HepG2 (cell line): ENCODE measurements around the gene LRRC45. TPM values are rescaled to one million over a fixed set of nuclear protein-coding genes. Genes with fewer than 3 reads are reported as not detected.

ENCODE experiments used
- ATAC-seq: fragments of 200-7000 bp; cut with Tn5 transposase; 3 replicates; pipeline ENCODE4 v1.9.1; 2020; ENCODE audit warnings: mild to moderate bottlenecking, moderate library complexity
- BruUV-seq: library from RNA; stranded (reverse); fragments of 400-500 nt; replicated peaks from 2 replicates; lab custom pipeline; 2021; lab: Mats Ljungman, UMichigan
- CTCF ChIA-PET: fragments of 300-600 bp; formaldehyde crosslinking; extraction: SDS; loops from one replicate; lab custom pipeline; 2021; ENCODE audit warnings: low total read pairs, inconsistent platforms, low intra/inter-chr PET ratio; lab: Yijun Ruan, JAX
- POLR2A ChIA-PET: fragments of 350-600 bp; sonication (Branson Sonifier 250); formaldehyde crosslinking; loops from one replicate; lab custom pipeline; 2020; ENCODE audit warnings: antibody characterized with exemption, inconsistent platforms; lab: Yijun Ruan, JAX
- DNase-seq: peaks from one replicate; pipeline ENCODE4 v3.0.0-alpha.2; 2015; ENCODE audit warnings: low spot score
- FAIRE-seq: peaks from 3 replicates; lab custom pipeline; 2011; peaks lifted over from hg19 to GRCh38; lab: Jason Lieb, UNC
- H2AFZ ChIP-seq: one replicate; pipeline ENCODE4 v1.6.1; 2011; ENCODE audit warnings: low read length, inconsistent platforms
- H3K27ac ChIP-seq: fragments of 300-600 bp; 3 replicates; pipeline ENCODE4 v1.8.0; 2011; ENCODE audit warnings: mixed run types, mild to moderate bottlenecking, mixed read lengths, low read length, inconsistent platforms; ENCODE audit not compliant: insufficient read depth; ENCODE audit errors: extremely low read length
- H3K27me3 ChIP-seq, 2 experiments: fragments of 200-600 bp in 1 of 2; 2 replicates in 1 of 2; 3 replicates in 1 of 2; pipeline versions ENCODE4 v1.6.0 to v1.8.0; 2011; ENCODE audit warnings: low read length in 2 of 2, mild to moderate bottlenecking in 2 of 2, moderate library complexity in 2 of 2, inconsistent platforms in 1 of 2; ENCODE audit not compliant: insufficient read depth in 2 of 2, control insufficient read depth in 1 of 2
- H3K36me3 ChIP-seq, 2 experiments: fragments of 200-600 bp in 1 of 2; replicated peaks in 1 of 2; 2 replicates in 1 of 2; 3 replicates in 1 of 2; pipeline versions ENCODE4 v1.5.1 to v1.8.0; 2011; ENCODE audit warnings: low read length in 2 of 2, inconsistent platforms in 1 of 2; ENCODE audit not compliant: insufficient read depth in 2 of 2, control insufficient read depth in 1 of 2
- H3K4me1 ChIP-seq: 2 replicates; pipeline ENCODE4 v1.5.1; 2012; ENCODE audit warnings: low read length, inconsistent platforms; ENCODE audit not compliant: insufficient read depth
- H3K4me2 ChIP-seq: 2 replicates; pipeline ENCODE4 v1.6.0; 2011; ENCODE audit warnings: low read depth, low read length, inconsistent platforms
- H3K4me3 ChIP-seq, 3 experiments: fragments of 200-600 bp in 1 of 3; sonication (generic), shearing (Covaris generic) in 1 of 3; replicated peaks in 1 of 3; 2 replicates each; pipeline ENCODE4 v1.5.1; 2011 to 2016; ENCODE audit warnings: low read length in 3 of 3, inconsistent platforms in 2 of 3, low read depth in 2 of 3, mild to moderate bottlenecking in 2 of 3, control low read depth in 1 of 3, mixed read lengths in 1 of 3; ENCODE audit not compliant: insufficient read depth in 1 of 3
- H3K79me2 ChIP-seq: one replicate; pipeline ENCODE4 v1.6.1; 2011; ENCODE audit warnings: low read length, inconsistent platforms; ENCODE audit not compliant: insufficient read depth
- H3K9ac ChIP-seq: 2 replicates; pipeline ENCODE4 v1.6.0; 2011; ENCODE audit warnings: mild to moderate bottlenecking, low read depth, low read length, inconsistent platforms; ENCODE audit not compliant: insufficient read depth
- H3K9me3 ChIP-seq: 2 replicates; pipeline ENCODE4 v1.5.1; 2012; ENCODE audit warnings: mild to moderate bottlenecking, low read length
- H4K20me1 ChIP-seq: 2 replicates; pipeline ENCODE4 v1.6.0; 2011; ENCODE audit warnings: inconsistent platforms, mild to moderate bottlenecking, low read length, moderate library complexity; ENCODE audit not compliant: insufficient read depth
- AGO1 ChIP-seq: fragments of 200-400 bp; formaldehyde crosslinking; IDR thresholded peaks from 2 replicates; pipeline ENCODE4 v1.6.1; 2017; ENCODE audit warnings: mild to moderate bottlenecking, low read depth, low read length, moderate library complexity; ENCODE audit not compliant: poor library complexity, severe bottlenecking
- ATF6 ChIP-seq: sonication (generic); formaldehyde crosslinking; conservative IDR thresholded peaks from 2 replicates; pipeline ENCODE4 v1.4.0; 2020; ENCODE audit warnings: missing genetic modification reagents
- BCLAF1 ChIP-seq: fragments of 450-650 bp; IDR thresholded peaks from 2 replicates; pipeline ENCODE4 v1.6.1; 2017; ENCODE audit warnings: mild to moderate bottlenecking
- HNRNPL ChIP-seq: fragments of 200-400 bp; formaldehyde crosslinking; IDR thresholded peaks from 2 replicates; pipeline ENCODE4 v1.6.1; 2017; ENCODE audit warnings: mild to moderate bottlenecking, low read depth, low read length
- MED1 ChIP-seq: sonication (generic); formaldehyde crosslinking; IDR thresholded peaks from 2 replicates; pipeline ENCODE4 v1.4.0; 2020; ENCODE audit warnings: missing genetic modification reagents
- MXD3 ChIP-seq: IDR thresholded peaks from 2 replicates; pipeline ENCODE4 v1.6.1; 2016; ENCODE audit warnings: mild to moderate bottlenecking, missing biosample characterization, missing genetic modification reagents
- NONO ChIP-seq, 2 experiments: fragments of 450-650 bp in 1 of 2; sonication (generic) in 1 of 2; formaldehyde crosslinking in 1 of 2; IDR thresholded peaks in 1 of 2; conservative IDR thresholded peaks in 1 of 2; 2 replicates each; pipeline versions ENCODE4 v1.6.1 to v1.8.0; 2017 to 2022; ENCODE audit warnings: mild to moderate bottlenecking in 1 of 2, missing genetic modification reagents in 1 of 2, moderate library complexity in 1 of 2
- POLR2G ChIP-seq: fragments of 200-400 bp; formaldehyde crosslinking; IDR thresholded peaks from 2 replicates; pipeline ENCODE4 v1.6.1; 2018; ENCODE audit warnings: mild to moderate bottlenecking, low read depth, low read length, moderate library complexity
- RBM39 ChIP-seq: fragments of 200-400 bp; formaldehyde crosslinking; IDR thresholded peaks from one replicate; pipeline ENCODE4 v1.6.1; 2018; ENCODE audit warnings: antibody characterized with exemption, mild to moderate bottlenecking, low read depth, low read length; ENCODE audit not compliant: poor library complexity, severe bottlenecking
- TAF15 ChIP-seq: fragments of 200-400 bp; formaldehyde crosslinking; IDR thresholded peaks from one replicate; pipeline ENCODE4 v1.6.1; 2018; ENCODE audit warnings: mild to moderate bottlenecking, low read depth, low read length; ENCODE audit not compliant: poor library complexity, severe bottlenecking
- THRA ChIP-seq: sonication (generic); formaldehyde crosslinking; IDR thresholded peaks from 2 replicates; pipeline ENCODE4 v1.4.0; 2020; ENCODE audit warnings: missing genetic modification reagents, borderline replicate concordance
- ZBTB38 ChIP-seq: sonication (generic); formaldehyde crosslinking; IDR thresholded peaks from 2 replicates; pipeline ENCODE4 v1.5.1; 2020; ENCODE audit warnings: mild to moderate bottlenecking, missing genetic modification reagents
- ZNF333 ChIP-seq: sonication (generic); formaldehyde crosslinking; IDR thresholded peaks from 2 replicates; pipeline ENCODE4 v1.4.0; 2020; ENCODE audit warnings: mild to moderate bottlenecking, missing genetic modification reagents, borderline replicate concordance
- WGBS: methylation state at CpG from one replicate; pipeline ENCODE4 v1.1.6; 2017; ENCODE audit warnings: low lambda C conversion rate; 5-methylcytosine and 5-hydroxymethylcytosine counted together
- in situ Hi-C: cut with HindIII; loops from 2 replicates; pipeline ENCODE4 v1.10.0; 2017; ENCODE audit warnings: low pct_unique_long_range_greater_than_20kb; ENCODE audit not compliant: extremely low pct_ligation_motif_present
- intact Hi-C: fragments of 100-400 bp; cut with micrococcal nuclease; formaldehyde crosslinking; loops from one replicate; pipeline ENCODE4 v1.10.0; 2022; ENCODE audit not compliant: unreplicated experiment
- polyA plus RNA-seq, 8 experiments: library from polyadenylated mRNA; depleted of rRNA in 3 of 8; stranded (reverse) in 7 of 8; unstranded in 1 of 8; fragments of >200 nt; fragmentation: Illumina TruSeq in 4 of 8; extraction: Trizol in 4 of 8; gene quantifications; 2 replicates each; pipeline versions ENCODE4 v1.2.1 to v1.2.3, GENCODE V29; 2011 to 2016; ENCODE audit warnings: low read depth in 4 of 8, missing spikeins in 1 of 8, mixed read lengths in 1 of 8; ENCODE audit not compliant: insufficient read depth in 1 of 8
- total RNA-seq, 5 experiments: library from RNA; depleted of rRNA; stranded (reverse); fragments of >200 nt; fragmentation: Illumina TruSeq; extraction: Trizol; gene quantifications; 2 replicates each; pipeline ENCODE4 v1.2.3, GENCODE V29; 2016; ENCODE audit warnings: low read depth in 1 of 5

LRRC45 gene
- total and polyA plus RNA-seq, 2 of the 13 experiments (the other 11 are each of a cell fraction or from before 2014, with no cell fraction given), result 11.6 to 48.1 TPM

GRCh38 chr17:82012640-82013295 lies 10.3 kb upstream of the LRRC45 start:
- DNase-seq (no peak), ATAC-seq (no peak), FAIRE-seq (no peak)
- no peak overlapping the region for H2AFZ ChIP-seq
- no peak overlapping the region for H3K4me3 ChIP-seq
- H4K20me1 ChIP-seq, result no peaks in the 10 kb centered on the region
- no TSS peak for BruUV-seq
- intact Hi-C loops, result no loop called here
- no peaks in the 10 kb centered on the region for H3K27me3 ChIP-seq
- CTCF ChIA-PET, result no interaction called here
- peak overlapping the region; percentile 68 for H3K27ac ChIP-seq
- 87% methylated on average over 13 of the region's 19 CpGs for WGBS
- no peaks in the 10 kb centered on the region for H3K9me3 ChIP-seq
- H3K79me2 ChIP-seq, result no peaks in the 10 kb centered on the region
- H3K4me1 ChIP-seq, result peaks cover 87% of the 10 kb centered on the region
- H3K4me2 ChIP-seq, result no peak overlapping the region
- H3K9ac ChIP-seq, result peak overlapping the region; percentile 37; the same call in 1 of the 2 replicates
- in situ Hi-C loops, result no loop called here
- H3K36me3 ChIP-seq, result peaks cover 42 to 51% of the 10 kb centered on the region in 2 experiments
- POLR2A ChIA-PET, result interaction anchor here (0.7 to 14.1 kb wide), 8 partner anchors 10 to 311 kb away, joined by 3 to 470 read pairs (median 6); partner anchors contain the start of genes CENPX, DCXR, LRRC45 and MAFG
- TF ChIP-seq ZNF333 (CRISPR knock-in tag), result 0 out of 2 replicates have a peak, but pooled peaks have one; percentile 29
- no peak for TF ChIP-seq NONO (IDR thresholded peaks at IDR 0.05)
- TF ChIP-seq NONO (CRISPR knock-in tag; conservative IDR thresholded peaks at IDR 0.05), result peak; percentile 51; the same call in 1 of the 2 replicates
- TF ChIP-seq THRA (CRISPR knock-in tag), result no peak
- no peak for TF ChIP-seq BCLAF1
- peak; percentile 85 for TF ChIP-seq RBM39
- TF ChIP-seq TAF15, result peak; percentile 4
- TF ChIP-seq HNRNPL, result peak; percentile 66; the same call in 1 of the 2 replicates
- no peak for TF ChIP-seq ATF6 (CRISPR knock-in tag)
- peak; percentile 0 for TF ChIP-seq AGO1
- peak; percentile 6; the same call in 1 of the 2 replicates for TF ChIP-seq ZBTB38 (CRISPR knock-in tag)
- 0 out of 2 replicates have a peak, but pooled peaks have one; percentile 40 for TF ChIP-seq POLR2G
- no peak for TF ChIP-seq MXD3 (CRISPR knock-in tag)
- 0 out of 2 replicates have a peak, but pooled peaks have one; percentile 20 for TF ChIP-seq MED1 (CRISPR knock-in tag)
